T-helper 22 cell (primary cell): ENCODE data around the gene MOGAT3.
A peak's percentile ranks its signal among the peaks of the same experiment; 100 is the strongest.

Source experiments
- DNase-seq: peaks from one replicate; pipeline ENCODE4 v3.0.0-alpha.2; 2020; ENCODE audit warnings: low read depth

Gene MOGAT3

GRCh38 chr7:101200862-101201599, at the start of gene MOGAT3:
Gene MOGAT3 (minus strand): TSS chr7:101201036. CDS start chr7:101200854, 182 bp downstream.
- DNase-seq: no peak

- DNase-seq: no peak
Measured at GRCh38 chr7:101250324-101250723, 49.5 kb upstream of the MOGAT3 start.

GRCh38 chr7:101248276-101248675, 47.4 kb upstream of the MOGAT3 start:
- DNase-seq: no peak

GRCh38 chr7:101245147-101245668, 44.4 kb upstream of the MOGAT3 start:
- no peak for DNase-seq

- DNase-seq: peak; percentile 88
Measured at GRCh38 chr7:101244375-101245146, 43.7 kb upstream of the MOGAT3 start, which contains the start of gene FIS1. Gene FIS1 (minus strand): TSS chr7:101245081. CDS start chr7:101245004, 77 bp downstream.

GRCh38 chr7:101243646-101244374, 43.0 kb upstream of the MOGAT3 start:
- no peak for DNase-seq

- no peak for DNase-seq
Measured at GRCh38 chr7:101241443-101242349, 40.9 kb upstream of the MOGAT3 start.

DNA sequence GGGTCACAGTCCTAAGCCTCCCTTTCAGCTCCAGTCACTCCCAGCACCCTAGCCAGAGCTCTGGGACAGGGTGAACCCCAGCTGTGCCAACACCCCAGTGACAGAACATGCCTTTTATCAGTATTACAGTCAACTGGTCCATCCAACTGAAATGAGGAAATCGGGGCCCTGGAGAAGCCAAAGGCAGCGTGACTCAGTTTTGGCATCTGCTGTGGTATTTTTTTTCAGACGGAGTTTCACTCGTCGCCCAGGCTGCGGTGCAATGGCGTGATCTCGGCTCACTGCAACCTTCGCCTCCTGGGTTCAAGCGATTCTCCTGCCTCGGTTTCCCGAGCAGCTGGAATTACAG, 40.2 kb upstream of the MOGAT3 start:
- DNase-seq: no peak

DNA sequence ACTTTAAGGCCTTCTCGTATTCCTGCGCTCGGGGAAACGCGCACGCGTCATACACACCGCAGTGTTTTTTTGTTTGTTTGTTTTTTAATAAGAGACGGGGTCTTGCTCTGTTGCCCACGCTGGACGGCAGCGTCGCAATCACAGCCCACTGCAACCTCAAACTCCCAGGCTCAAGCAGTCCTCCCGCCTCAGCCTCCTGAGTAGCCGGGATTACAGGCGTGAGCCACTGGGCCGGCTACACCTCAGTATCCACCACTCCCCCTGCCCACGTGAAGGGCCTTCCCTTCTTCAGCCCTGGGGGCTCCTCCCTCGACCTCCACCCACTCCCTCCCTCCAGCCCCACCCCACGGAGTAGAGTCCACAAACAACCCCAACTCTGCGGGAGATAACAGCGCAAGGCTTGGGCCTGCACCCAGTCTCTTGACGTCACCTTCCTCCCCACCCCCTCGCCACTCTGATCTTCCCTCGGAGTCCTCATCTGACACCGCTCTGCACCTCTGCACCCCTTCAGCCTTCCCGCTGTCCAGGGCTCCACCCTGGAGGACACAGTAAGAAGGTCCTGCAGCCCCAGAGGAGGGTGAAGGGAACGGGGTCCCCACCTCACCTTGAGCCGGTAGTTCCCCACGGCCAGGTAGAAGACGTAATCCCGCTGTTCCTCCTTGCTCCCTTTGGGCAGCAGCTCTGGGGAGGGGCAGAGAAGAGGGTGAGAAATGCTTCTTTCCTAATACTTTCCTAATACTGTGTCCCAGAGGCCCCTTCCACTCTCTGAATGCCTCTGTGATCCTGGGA, 39.6 kb upstream of the MOGAT3 start:
- DNase-seq: no peak

- no peak for DNase-seq
Measured at GRCh38 chr7:101239951-101240220, 39.0 kb upstream of the MOGAT3 start.

GRCh38 chr7:101239191-101239950, 38.5 kb upstream of the MOGAT3 start:
- no peak for DNase-seq

DNA sequence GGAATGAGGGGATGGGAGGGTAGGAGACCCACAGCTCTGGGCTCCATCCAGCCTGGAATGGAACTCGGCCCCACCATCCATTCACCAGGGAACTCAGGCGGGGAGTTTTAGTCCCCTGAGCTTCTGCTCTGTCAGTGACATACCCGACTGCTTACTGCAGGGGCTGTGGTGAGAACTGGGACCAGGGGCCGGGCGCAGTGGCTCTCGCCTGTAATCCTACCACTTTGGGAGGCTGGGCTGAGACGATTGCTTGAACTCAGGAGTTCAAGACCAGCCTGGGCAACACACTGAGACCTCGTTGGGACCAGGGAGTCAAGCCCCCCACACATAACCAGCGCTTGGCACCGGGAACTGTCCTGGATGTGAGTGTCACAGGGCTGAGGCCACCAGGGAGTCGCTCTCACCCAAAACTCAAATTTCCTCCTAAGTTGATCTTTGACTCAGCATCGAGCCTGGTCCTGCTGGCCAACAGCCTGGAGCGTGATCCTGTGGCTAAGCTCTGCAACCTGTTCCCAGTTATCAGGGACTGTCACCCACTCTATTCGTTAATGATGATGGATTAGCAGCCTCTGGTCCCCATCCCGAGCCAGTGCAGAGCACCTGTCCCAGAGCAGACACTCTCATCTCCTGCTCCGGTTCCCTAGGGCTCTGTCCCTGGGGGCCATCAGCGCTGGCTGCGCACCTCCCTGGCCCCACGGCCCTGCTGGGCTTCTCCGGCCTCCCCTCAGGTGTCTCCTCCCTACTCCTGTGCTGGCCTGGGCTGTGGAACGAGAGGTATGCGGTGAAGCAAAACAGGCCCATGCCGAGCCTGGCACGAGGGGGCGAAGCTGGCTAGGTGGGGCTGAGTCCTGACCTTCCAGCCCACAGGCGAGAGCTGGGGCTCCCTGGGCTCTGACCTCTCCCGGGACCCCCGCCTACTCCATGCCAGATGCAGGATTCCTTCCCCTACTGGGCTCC, 37.7 kb upstream of the MOGAT3 start:
- DNase-seq: no peak

DNA sequence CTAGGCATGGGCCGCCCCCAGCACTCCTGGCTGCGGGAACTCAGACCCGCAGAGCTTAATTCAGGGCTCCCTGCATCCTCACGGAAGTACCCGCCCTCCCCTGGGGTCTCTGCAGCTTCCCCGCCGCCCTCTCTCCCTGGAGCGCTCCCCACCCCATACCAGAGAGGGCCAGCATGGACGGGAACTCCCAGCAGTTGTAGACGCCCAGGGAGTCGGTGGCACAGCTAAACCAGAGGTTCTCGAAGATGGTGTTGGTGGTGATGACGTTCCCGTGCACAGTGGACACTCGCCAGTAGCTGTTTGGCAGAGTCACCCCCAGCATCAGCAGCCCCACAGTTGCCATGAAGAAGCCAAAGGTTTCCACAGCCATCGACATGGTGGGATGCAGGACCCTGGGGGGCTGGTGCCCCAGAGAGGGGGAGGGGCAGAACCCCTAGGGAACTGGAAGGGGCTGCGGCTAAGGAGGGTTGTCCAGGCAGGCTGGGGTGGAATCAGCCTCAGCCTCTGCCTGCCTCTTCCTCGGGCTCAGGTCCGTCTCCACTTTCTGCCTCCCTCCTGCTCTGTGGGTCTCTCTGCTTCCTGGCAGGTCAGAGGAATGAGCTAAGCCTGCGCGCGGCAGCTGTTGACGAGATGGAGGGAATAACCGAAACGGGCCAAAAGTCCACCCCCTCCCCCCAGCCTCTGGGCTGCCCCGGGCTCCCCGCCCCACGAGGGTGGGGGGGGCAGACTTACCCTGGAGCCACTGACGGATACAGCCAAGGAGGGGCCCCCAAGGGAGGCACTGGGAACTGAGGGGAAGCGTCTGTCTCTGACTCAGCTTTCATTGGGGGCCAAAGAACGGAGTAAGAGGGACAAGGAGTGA, 36.6 kb upstream of the MOGAT3 start, which contains the start of gene CLDN15:
CLDN15 (minus strand) TSS at position 597 of the 862 bp plus-strand sequence; CDS start at position 376, 221 bp downstream.
- DNase-seq: no peak

- DNase-seq: no peak
Measured at GRCh38 chr7:101236292-101236835, 35.5 kb upstream of the MOGAT3 start.

GRCh38 chr7:101235522-101235921, 34.7 kb upstream of the MOGAT3 start:
- no peak for DNase-seq

- DNase-seq: no peak
Measured at GRCh38 chr7:101235050-101235449, 34.2 kb upstream of the MOGAT3 start.

DNA sequence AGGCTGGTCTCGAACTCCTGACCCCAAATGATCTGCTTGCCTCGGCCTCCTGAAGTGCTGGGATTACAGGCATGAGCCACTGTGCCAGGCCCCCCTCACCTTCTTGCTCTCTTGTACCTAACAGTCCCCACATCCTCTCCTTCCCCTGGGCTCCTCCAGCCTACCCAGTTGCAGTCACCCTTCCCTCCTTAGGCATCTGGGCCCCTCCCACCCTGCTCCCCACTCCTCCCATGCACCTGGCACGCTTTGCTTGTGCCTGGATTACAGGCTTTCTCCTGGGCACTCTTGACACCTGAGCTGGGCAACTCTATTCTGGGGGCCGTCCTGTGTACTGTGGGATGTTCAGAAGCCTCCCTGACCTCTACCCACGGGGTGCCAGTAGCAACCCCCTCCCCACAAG, 33.8 kb upstream of the MOGAT3 start:
- no peak for DNase-seq
